VCaP (cell line): Measurements from ENCODE around the gene FNBP1L.
"Not testable (repeated sequence)": the region's sequence is repeated elsewhere in the genome, so short reads cannot be mapped to it uniquely, and the experiment has no call there.

ENCODE experiments used
- H3K27ac ChIP-seq: fragments of 450-650 bp; 2 replicates; pipeline ENCODE4 v1.5.1; 2017
- TF ChIP-seq, protein P1 (sequence below): fragments of 450-650 bp; conservative IDR thresholded peaks from 2 replicates; pipeline ENCODE4 v1.5.1; 2017; ENCODE audit warnings: mild to moderate bottlenecking, moderate library complexity

Gene FNBP1L

DNA sequence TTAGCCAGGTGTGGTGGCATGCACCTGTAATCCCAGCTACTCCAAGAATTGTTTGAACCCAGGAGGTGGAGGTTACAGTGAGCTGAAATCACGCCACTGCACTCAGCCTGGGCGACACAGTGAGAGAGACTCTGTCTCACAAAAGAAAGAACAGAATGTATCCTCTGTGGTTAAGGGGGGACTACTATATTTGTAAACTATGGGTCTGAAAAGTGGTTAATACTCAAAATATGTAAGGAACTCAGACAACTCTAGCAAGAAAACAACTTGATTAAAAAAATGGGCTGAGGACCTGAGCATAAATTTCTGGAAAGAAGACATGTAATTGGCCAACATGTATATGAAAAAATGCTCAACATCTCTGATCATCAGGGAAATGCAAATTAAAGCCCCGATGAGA, 11.2 kb downstream of the FNBP1L start:
- TF ChIP-seq, protein P1, sequence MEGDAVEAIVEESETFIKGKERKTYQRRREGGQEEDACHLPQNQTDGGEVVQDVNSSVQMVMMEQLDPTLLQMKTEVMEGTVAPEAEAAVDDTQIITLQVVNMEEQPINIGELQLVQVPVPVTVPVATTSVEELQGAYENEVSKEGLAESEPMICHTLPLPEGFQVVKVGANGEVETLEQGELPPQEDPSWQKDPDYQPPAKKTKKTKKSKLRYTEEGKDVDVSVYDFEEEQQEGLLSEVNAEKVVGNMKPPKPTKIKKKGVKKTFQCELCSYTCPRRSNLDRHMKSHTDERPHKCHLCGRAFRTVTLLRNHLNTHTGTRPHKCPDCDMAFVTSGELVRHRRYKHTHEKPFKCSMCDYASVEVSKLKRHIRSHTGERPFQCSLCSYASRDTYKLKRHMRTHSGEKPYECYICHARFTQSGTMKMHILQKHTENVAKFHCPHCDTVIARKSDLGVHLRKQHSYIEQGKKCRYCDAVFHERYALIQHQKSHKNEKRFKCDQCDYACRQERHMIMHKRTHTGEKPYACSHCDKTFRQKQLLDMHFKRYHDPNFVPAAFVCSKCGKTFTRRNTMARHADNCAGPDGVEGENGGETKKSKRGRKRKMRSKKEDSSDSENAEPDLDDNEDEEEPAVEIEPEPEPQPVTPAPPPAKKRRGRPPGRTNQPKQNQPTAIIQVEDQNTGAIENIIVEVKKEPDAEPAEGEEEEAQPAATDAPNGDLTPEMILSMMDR: no peak
- no peak overlapping the region for H3K27ac ChIP-seq

DNA sequence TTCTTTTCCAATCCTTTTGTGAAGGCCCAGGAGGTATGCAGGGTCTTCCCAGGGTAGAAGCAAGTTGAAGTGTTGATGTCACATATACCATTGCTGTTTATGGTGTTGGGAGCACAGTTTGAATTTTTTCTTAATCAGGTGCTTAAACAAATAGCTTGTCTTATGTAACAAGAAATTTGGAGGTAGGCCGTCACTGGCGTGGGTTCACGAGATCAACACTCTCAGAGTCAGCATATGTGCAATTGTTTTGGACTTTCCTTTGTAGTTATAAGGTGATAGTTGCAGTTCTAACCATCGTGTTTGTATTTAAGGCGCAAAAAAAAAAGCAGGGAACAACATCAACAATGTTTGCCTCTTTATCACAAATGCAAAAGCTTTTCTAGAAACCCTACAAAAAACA, 13.3 kb downstream of the FNBP1L start:
- no peak overlapping the region for H3K27ac ChIP-seq
- TF ChIP-seq, protein P1: no peak

DNA sequence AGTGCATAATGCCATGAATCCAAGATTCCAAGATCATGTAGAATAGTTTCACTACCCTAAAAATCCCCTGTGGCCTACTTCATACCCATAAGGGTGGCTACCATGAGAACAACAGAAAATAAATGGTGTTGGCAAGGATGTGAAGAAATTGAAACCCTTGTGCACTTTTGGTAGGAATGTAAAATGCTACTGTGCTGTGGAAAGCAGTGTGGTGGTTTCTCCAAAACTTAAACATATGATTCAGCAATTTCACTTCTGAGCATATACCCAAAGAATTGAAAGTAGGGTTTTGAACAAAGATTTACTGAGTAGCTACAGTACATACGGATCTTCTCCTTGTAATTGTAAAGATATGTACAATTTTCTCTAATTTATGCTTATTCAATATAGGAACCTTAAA, 16.0 kb downstream of the FNBP1L start:
- no peak overlapping the region for H3K27ac ChIP-seq
- TF ChIP-seq, protein P1: no peak

DNA sequence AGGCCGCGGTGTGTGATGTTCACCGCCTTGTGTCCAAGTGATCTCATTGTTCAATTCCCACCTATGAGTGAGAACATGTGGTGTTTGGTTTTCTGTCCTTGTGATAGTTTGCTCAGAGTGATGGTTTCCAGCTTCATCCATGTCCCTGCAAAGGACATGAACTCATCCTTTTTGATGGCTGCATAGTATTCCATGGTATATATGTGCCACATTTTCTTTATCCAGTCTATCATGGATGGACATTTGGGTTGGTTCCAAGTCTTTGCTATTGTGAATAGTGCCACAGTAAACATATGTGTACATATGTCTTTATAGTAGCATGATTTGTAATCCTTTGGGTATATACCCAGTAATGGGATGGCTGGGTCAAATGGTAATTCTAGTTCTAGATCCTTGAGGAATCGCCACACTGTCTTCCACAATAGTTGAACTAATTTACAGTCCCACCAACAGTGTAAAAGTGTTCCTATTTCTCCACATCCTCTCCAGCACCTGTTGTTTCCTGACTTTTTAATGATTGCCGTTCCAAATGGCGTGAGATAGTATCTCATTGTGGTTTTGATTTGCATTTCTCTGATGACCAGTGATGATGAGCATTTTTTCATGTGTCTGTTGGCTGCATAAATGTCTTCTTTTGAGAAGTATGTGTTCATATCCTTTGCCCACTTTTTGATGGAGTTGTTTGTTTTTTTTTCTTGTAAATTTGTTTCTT, 17.6 kb downstream of the FNBP1L start:
- not testable (repeated sequence) for H3K27ac ChIP-seq

DNA sequence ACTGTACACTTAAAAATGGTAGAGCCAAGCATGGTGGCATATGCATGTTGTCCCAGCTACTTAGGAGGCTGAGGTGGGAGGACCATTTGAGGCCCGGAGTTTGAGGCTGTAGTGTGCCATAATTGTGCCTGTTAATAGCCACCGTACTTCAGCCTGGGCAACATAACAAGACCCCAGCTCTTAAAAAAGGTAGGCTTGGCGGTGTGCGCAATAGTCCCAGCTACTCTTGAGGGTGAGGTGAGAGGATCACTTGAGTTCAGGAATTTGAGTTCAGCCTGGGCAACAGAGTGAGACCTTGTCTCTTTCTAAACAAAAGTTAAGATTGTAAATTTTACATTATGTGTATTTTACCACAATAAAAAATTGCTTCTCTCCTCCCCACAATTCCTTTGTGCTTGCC, 19.7 kb downstream of the FNBP1L start:
- no peak overlapping the region for H3K27ac ChIP-seq
- TF ChIP-seq, protein P1: no peak

DNA sequence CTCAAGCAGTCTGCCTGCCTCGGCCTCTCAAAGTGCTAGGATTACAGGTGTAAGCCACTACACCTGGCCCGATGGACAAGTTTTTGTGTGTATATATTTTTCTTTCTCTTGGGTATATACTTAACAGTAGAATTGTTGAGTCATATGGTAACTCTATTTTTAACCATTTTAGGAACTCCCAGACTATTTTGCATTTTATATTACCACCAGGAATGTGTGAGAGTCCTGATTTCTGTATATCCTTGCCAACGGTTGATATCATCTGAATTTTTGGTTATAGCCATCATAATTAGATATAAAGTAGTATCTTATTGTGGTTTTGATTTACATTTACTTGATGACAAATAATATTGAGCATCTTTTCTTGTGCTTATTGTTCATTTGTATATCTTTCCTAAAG, 20.7 kb downstream of the FNBP1L start:
- TF ChIP-seq, protein P1: no peak
- no peak overlapping the region for H3K27ac ChIP-seq

DNA sequence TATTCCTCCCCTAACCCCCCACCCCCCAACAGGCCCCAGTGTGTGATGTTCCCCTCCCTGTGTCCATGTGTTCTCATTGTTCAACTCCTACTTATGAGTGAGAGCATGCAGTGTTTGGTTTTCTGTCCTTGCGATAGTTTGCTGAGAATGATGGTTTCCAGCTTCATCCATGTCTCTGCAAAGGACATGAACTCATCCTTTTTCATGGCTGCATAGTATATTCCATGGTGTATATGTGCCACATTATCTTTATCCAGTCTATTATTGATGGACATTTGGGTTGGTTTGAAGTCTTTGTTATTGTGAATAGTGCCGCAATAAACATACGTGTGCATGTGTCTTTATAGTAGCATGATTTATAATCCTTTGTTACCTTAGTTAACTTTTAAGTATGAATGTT, 21.3 kb downstream of the FNBP1L start:
- not testable (repeated sequence) for H3K27ac ChIP-seq

DNA sequence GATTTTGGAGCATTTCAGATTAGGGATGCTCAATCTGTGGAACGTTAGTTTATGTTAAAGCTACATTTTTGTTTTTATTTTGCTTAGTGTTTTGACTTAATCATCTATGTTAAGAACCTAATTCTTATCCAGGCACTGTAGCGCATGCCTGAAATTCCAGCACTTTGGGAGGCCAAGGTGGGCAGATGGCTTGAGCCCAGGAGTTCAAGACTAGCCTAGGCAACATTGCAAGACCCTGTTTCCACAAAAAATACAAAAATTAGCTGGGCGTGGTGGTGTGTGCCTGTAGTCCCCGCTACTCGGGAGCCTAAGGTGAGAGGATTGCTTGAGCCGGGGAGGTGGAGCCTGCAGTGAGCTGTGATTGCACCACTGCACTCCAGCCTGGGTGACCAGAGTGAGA, 23.4 kb downstream of the FNBP1L start:
- H3K27ac ChIP-seq: peak overlapping the region; percentile 76
- TF ChIP-seq, protein P1: no peak

DNA sequence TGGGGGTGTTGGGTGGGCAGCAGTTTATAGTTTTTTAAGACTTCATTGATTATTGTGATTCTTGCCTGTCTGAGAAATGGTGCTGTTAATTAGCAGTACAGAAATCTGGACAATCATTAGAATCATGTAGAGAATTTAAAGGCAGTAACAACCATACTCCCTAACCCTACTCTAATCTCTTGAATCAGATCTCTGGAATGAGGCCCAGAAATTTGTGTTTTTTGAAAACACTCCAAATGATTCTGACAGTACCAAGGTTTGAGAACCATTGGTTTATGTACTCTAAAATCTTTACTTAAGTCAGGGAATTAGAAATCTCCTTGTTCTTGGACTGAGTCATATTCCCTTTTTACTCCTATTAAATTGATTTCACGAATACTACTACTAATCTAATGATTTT, 24.0 kb downstream of the FNBP1L start:
- TF ChIP-seq, protein P1: no peak
- peak overlapping the region; percentile 76 for H3K27ac ChIP-seq
